CD4-positive, alpha-beta T cell (primary cell): Measurements from ENCODE around the gene AQP9. TPM values are rescaled to one million over a fixed set of nuclear protein-coding genes. Genes with fewer than 3 reads are reported as not detected.
"Not testable (repeated sequence)": the region's sequence is repeated elsewhere in the genome, so short reads cannot be mapped to it uniquely, and the experiment has no call there.

Experiments
- ATAC-seq: fragments of 200-7000 bp; cut with Tn5 transposase; one replicate; pipeline ENCODE4 v1.10.0; 2022; ENCODE audit warnings: mild to moderate bottlenecking; ENCODE audit not compliant: poor library complexity
- CTCF ChIA-PET: fragments of 350-600 bp; sonication (Branson Sonifier 250); formaldehyde crosslinking; loops from one replicate; lab custom pipeline; 2021; ENCODE audit warnings: antibody characterized with exemption, inconsistent platforms; lab: Charles Lee
- POLR2A ChIA-PET: fragments of 350-600 bp; sonication (Branson Sonifier 250); formaldehyde crosslinking; loops from one replicate; lab custom pipeline; 2021; ENCODE audit warnings: antibody characterized with exemption, inconsistent platforms; lab: Charles Lee
- DNase-seq, 14 experiments: peaks; one replicate each; pipeline ENCODE4 v3.0.0-alpha.2; 2013 to 2020; ENCODE audit warnings: mixed read lengths in 2 of 14
- H3K27ac ChIP-seq, 2 donors: one replicate each; pipeline versions ENCODE4 v1.5.1 to v1.7.0; 2013; ENCODE audit warnings: low read length in 2 of 2, low read depth in 1 of 2, mild to moderate bottlenecking in 1 of 2
- H3K27me3 ChIP-seq, 2 experiments: 1 replicate in 1 of 2; 2 replicates in 1 of 2; pipeline versions ENCODE4 v1.6.1 to v1.7.0; 2013; ENCODE audit warnings: low read length in 2 of 2, control low read depth in 1 of 2, mild to moderate bottlenecking in 1 of 2, moderate library complexity in 1 of 2; ENCODE audit not compliant: insufficient read depth in 2 of 2, control insufficient read depth in 1 of 2
- H3K36me3 ChIP-seq: one replicate; pipeline ENCODE4 v1.6.1; 2013; ENCODE audit warnings: low read length, control low read depth; ENCODE audit not compliant: insufficient read depth
- H3K4me1 ChIP-seq: one replicate; pipeline ENCODE4 v1.6.1; 2013; ENCODE audit warnings: low read length, control low read depth; ENCODE audit not compliant: insufficient read depth
- H3K4me3 ChIP-seq: one replicate; pipeline ENCODE4 v1.5.1; 2013; ENCODE audit warnings: mild to moderate bottlenecking, low read length, moderate library complexity
- H3K9me3 ChIP-seq, 2 experiments: 1 replicate in 1 of 2; 2 replicates in 1 of 2; pipeline versions ENCODE4 v1.6.1 to v1.7.0; 2013; ENCODE audit warnings: low read length in 2 of 2, mild to moderate bottlenecking in 2 of 2, control low read depth in 1 of 2, moderate library complexity in 1 of 2; ENCODE audit not compliant: control insufficient read depth in 1 of 2, insufficient read depth in 1 of 2
- H3K27ac Mint-ChIP-seq: one replicate; pipeline ENCODE4 v1.8.0; 2020; ENCODE audit warnings: mixed read lengths
- H3K27me3 Mint-ChIP-seq: one replicate; pipeline ENCODE4 v1.8.0; 2021; ENCODE audit warnings: mixed read lengths
- H3K36me3 Mint-ChIP-seq: one replicate; pipeline ENCODE4 v1.8.0; 2021; ENCODE audit warnings: low read depth, mixed read lengths
- H3K4me1 Mint-ChIP-seq: one replicate; pipeline ENCODE4 v1.8.0; 2021; ENCODE audit warnings: low read depth, mixed read lengths
- H3K4me3 Mint-ChIP-seq: one replicate; pipeline ENCODE4 v1.8.0; 2020; ENCODE audit warnings: mild to moderate bottlenecking, mixed read lengths
- H3K9me3 Mint-ChIP-seq: one replicate; pipeline ENCODE4 v1.8.0; 2020; ENCODE audit warnings: mixed read lengths
- CTCF ChIP-seq: fragments of 200-600 bp; IDR thresholded peaks from one replicate; pipeline ENCODE4 v1.8.0; 2022; ENCODE audit warnings: antibody characterized with exemption, mild to moderate bottlenecking
- intact Hi-C, 2 experiments: fragments of 100-400 bp; cut with DNase I in 1 of 2; cut with micrococcal nuclease in 1 of 2; formaldehyde crosslinking; loops; one replicate each; pipeline versions ENCODE4 v1.15.1 to v1.9.0; 2023 to 2025; cut with DNase I, micrococcal nuclease
- total RNA-seq, 174 experiments: library from RNA in 2 of 174; stranded (reverse) in 2 of 174; gene quantifications; one replicate each; pipeline ENCODE4 v1.2.3 and lab custom pipeline; 2021 to 2026

The AQP9 gene
- total RNA-seq, 2 experiments from 2014 or later, result 0.31 to 0.55 TPM

- Mint-ChIP-seq H3K27me3 (peaks cover 4% of the 10 kb centered on the region), H3K4me3 (no peak overlapping the region), H3K4me1 (no peaks in the 10 kb centered on the region), H3K36me3 (no peaks in the 10 kb centered on the region), H3K9me3 (no peaks in the 10 kb centered on the region), H3K27ac (no peak overlapping the region)
- Histone ChIP-seq H3K4me3 (no peak overlapping the region), H3K27ac (no peak overlapping the region), H3K9me3 (no peaks in the 10 kb centered on the region), H3K4me1 (peaks cover 15% of the 10 kb centered on the region), H3K27me3 (no peaks in the 10 kb centered on the region), H3K36me3 (no peaks in the 10 kb centered on the region)
- intact Hi-C loops, result no loop called here
- TF ChIP-seq CTCF, result no peak
- ChIA-PET POLR2A (no interaction called here), CTCF (no interaction called here)
- ATAC-seq (no peak), DNase-seq (no peak)
Measured at GRCh38 chr15:58206151-58206550, 68.0 kb downstream of the AQP9 start.

- CTCF ChIA-PET, H3K27ac Mint-ChIP-seq: not testable (repeated sequence)
Measured at GRCh38 chr15:58208217-58208616, 70.0 kb downstream of the AQP9 start.

GRCh38 chr15:58209007-58209481 is 70.9 kb downstream of the AQP9 start:
- intact Hi-C loops, H3K9me3 ChIP-seq, H3K27me3 ChIP-seq, H3K27me3 Mint-ChIP-seq, CTCF ChIA-PET, H3K9me3 Mint-ChIP-seq, H3K36me3 Mint-ChIP-seq, H3K4me3 Mint-ChIP-seq, H3K36me3 ChIP-seq, H3K4me1 Mint-ChIP-seq, H3K4me3 ChIP-seq, POLR2A ChIA-PET: not testable (repeated sequence)
- DNase-seq (peak in 10 of 14 experiments; percentile 3 to 82 (median 16)), ATAC-seq (peak; percentile 60)
- Histone ChIP-seq H3K4me1 (peaks cover 15% of the 10 kb centered on the region), H3K27ac (peak overlapping the region in 1 of 2 donors; percentile 22)
- peak overlapping the region; percentile 49 for H3K27ac Mint-ChIP-seq

More at GRCh38 chr15:58208217-58208616, 70.0 kb downstream of the AQP9 start:
- H3K9me3 ChIP-seq, ATAC-seq, intact Hi-C loops, H3K4me3 Mint-ChIP-seq, H3K9me3 Mint-ChIP-seq, H3K4me1 Mint-ChIP-seq, H3K36me3 Mint-ChIP-seq, POLR2A ChIA-PET, H3K27me3 ChIP-seq, H3K36me3 ChIP-seq, H3K27me3 Mint-ChIP-seq, H3K4me3 ChIP-seq, DNase-seq: not testable (repeated sequence)
- H3K27ac ChIP-seq, result peak overlapping the region in 1 of 2 donors; percentile 22
- H3K4me1 ChIP-seq, result peaks cover 15% of the 10 kb centered on the region

GRCh38 chr15:58210031-58210430 is 71.8 kb downstream of the AQP9 start:
- intact Hi-C loops, H3K9me3 Mint-ChIP-seq, H3K27ac Mint-ChIP-seq: not testable (repeated sequence)

More at GRCh38 chr15:58210031-58210430, 71.8 kb downstream of the AQP9 start:
- H3K9me3 ChIP-seq, H3K4me1 Mint-ChIP-seq, H3K27me3 Mint-ChIP-seq, H3K27ac ChIP-seq, H3K27me3 ChIP-seq, CTCF ChIA-PET, H3K36me3 ChIP-seq, H3K4me3 Mint-ChIP-seq, H3K4me3 ChIP-seq, H3K36me3 Mint-ChIP-seq, DNase-seq, POLR2A ChIA-PET, ATAC-seq: not testable (repeated sequence)
- peaks cover 15% of the 10 kb centered on the region for H3K4me1 ChIP-seq
